ENCODE data around the gene WDSUB1. TPM values are rescaled to one million over a fixed set of nuclear protein-coding genes. Genes with fewer than 3 reads are reported as not detected.

WDSUB1 gene
- total and polyA plus RNA-seq, 2 donors (not counting 3 experiments of a cell fraction or from before 2014, with no cell fraction given), result 4.0 to 4.8 TPM

GRCh38 chr2:159322419-159322818, 35.9 kb upstream of the WDSUB1 start:
- BruUV-seq (replicated peaks), result no TSS peak
- dilution Hi-C loops (cut with MboI; ENCODE audit: extremely low pct_ligation_motif_present, low sequenced_read_pairs), result no loop called here

More at GRCh38 chr2:159322419-159322818, 35.9 kb upstream of the WDSUB1 start:
- no peaks in the 10 kb centered on the region for H3K79me2 ChIP-seq (ENCODE audit: control insufficient read depth, insufficient read depth, low read length)
- DNase-seq (ENCODE audit: low read depth, low spot score), result no peak
- no peaks in the 10 kb centered on the region for H3K4me1 ChIP-seq (ENCODE audit: control insufficient read depth, extremely low read depth, insufficient read depth, low read length)
- H4K20me1 ChIP-seq (replicated peaks; ENCODE audit: control insufficient read depth, extremely low read depth, insufficient read depth, low read length), result no peaks in the 10 kb centered on the region
- no peak overlapping the region for H3K27ac ChIP-seq (ENCODE audit: insufficient read depth, low read depth, low read length)
- H2AFZ ChIP-seq (ENCODE audit: low read depth, low read length), result no peak overlapping the region
- no peak for FAIRE-seq
- H3K27me3 ChIP-seq (ENCODE audit: control insufficient read depth in 2 of 2, insufficient read depth in 2 of 2, low read length in 2 of 2), result no peaks in the 10 kb centered on the region
- H3K4me3 ChIP-seq (replicated peaks in 1 of 3; ENCODE audit: insufficient read depth in 1 of 3, low read depth in 1 of 3, low read length in 3 of 3), result no peak overlapping the region
- H3K9me1 ChIP-seq (replicated peaks; ENCODE audit: control insufficient read depth, extremely low read depth, insufficient read depth, low read length), result no peaks in the 10 kb centered on the region
- TF ChIP-seq CTCF (IDR thresholded peaks at IDR 0.05; ENCODE audit: extremely low read depth in 1 of 2, insufficient read depth in 1 of 2, low read depth in 1 of 2, low read length in 2 of 2) (no peak), MAX (IDR thresholded peaks at IDR 0.05; ENCODE audit: insufficient read depth, insufficient read length) (no peak), EZH2 (IDR thresholded peaks at IDR 0.05; ENCODE audit: borderline replicate concordance, low read depth, low read length, severe bottlenecking) (no peak), GATA2 (IDR thresholded peaks at IDR 0.05; ENCODE audit: insufficient read depth, insufficient read length, low read depth, low read length) (no peak), JUN (IDR thresholded peaks at IDR 0.05; ENCODE audit: borderline replicate concordance, insufficient read depth, insufficient read length, low read depth) (no peak), MYC (IDR thresholded peaks at IDR 0.05; ENCODE audit: low read depth, low read length) (no peak), POLR2A (IDR thresholded peaks at IDR 0.05; ENCODE audit: low read depth, low read length) (no peak), POLR2AphosphoS5 (IDR thresholded peaks at IDR 0.05; ENCODE audit: insufficient read depth, low read depth, low read length) (no peak), FOS (IDR thresholded peaks at IDR 0.05; ENCODE audit: borderline replicate concordance, insufficient read depth, low read length) (no peak)
- CTCF ChIA-PET, result interaction anchor here (1.8 kb wide), 1 partner anchor 10 kb away, joined by 3 read pairs; no protein-coding TSS in a partner anchor
- intact Hi-C loops (cut with micrococcal nuclease), result no loop called here
- POLR2A ChIA-PET, result no interaction called here
- no peak overlapping the region for H3K4me2 ChIP-seq (ENCODE audit: insufficient read depth, low read length)
- no peaks in the 10 kb centered on the region for H3K9me3 ChIP-seq (replicated peaks; ENCODE audit: control insufficient read depth, insufficient read depth, low read length)
- H3K36me3 ChIP-seq (ENCODE audit: control insufficient read depth in 2 of 2, extremely low read depth in 1 of 2, insufficient read depth in 2 of 2, low read length in 2 of 2), result no peaks in the 10 kb centered on the region
- no peak overlapping the region for H3K9ac ChIP-seq (replicated peaks; ENCODE audit: extremely low read depth, insufficient read depth, low read length)
